HG02852 (cell line): ENCODE measurements around the gene ZBTB26.
"Not testable (repeated sequence)": the region's sequence is repeated elsewhere in the genome, so short reads cannot be mapped to it uniquely, and the experiment has no call there.

Source experiments
- ATAC-seq: cut with Tn5 transposase; IDR thresholded peaks from one replicate; pipeline ENCODE4 v1.9.1; 2021; ENCODE audit warnings: mild to moderate bottlenecking, moderate library complexity; ENCODE audit not compliant: unreplicated experiment

Gene ZBTB26

GRCh38 chr9:122929796-122930354 is 1.4 kb downstream of the ZBTB26 start:
- no peak for ATAC-seq

- no peak for ATAC-seq
These were observed 7.4 kb downstream of the ZBTB26 start for GRCh38 chr9:122923947-122924346.

GRCh38 chr9:122922713-122923112 is 8.6 kb downstream of the ZBTB26 start:
- ATAC-seq = no peak

- no peak for ATAC-seq
These were observed 13.0 kb downstream of the ZBTB26 start for GRCh38 chr9:122918310-122918709.

- peak; percentile 98 for ATAC-seq
These were observed 18.2 kb downstream of the ZBTB26 start, which contains the start of gene ZBTB6 for GRCh38 chr9:122912964-122913673. Gene ZBTB6 (minus strand): TSS chr9:122913323. CDS start chr9:122912072, 1,251 bp downstream.

- ATAC-seq = no peak
These were observed 18.7 kb downstream of the ZBTB26 start for GRCh38 chr9:122912671-122912963.

GRCh38 chr9:122906122-122906521 is 25.2 kb downstream of the ZBTB26 start:
- ATAC-seq = not testable (repeated sequence)

GRCh38 chr9:122904823-122905710 is 26.2 kb downstream of the ZBTB26 start, which contains the start of gene RC3H2:
Gene RC3H2 (minus strand): TSS chr9:122905359. CDS start chr9:122897509, 7,850 bp downstream.
- ATAC-seq = peak; percentile 86

- peak; percentile 26 for ATAC-seq
These were observed 26.9 kb downstream of the ZBTB26 start for GRCh38 chr9:122904466-122904822.

- ATAC-seq = no peak
These were observed 30.5 kb downstream of the ZBTB26 start for GRCh38 chr9:122900791-122901190.

GRCh38 chr9:122897969-122898368 is 33.3 kb downstream of the ZBTB26 start:
- no peak for ATAC-seq

- no peak for ATAC-seq
These were observed 42.8 kb downstream of the ZBTB26 start for GRCh38 chr9:122888480-122888879.

- no peak for ATAC-seq
These were observed 48.2 kb downstream of the ZBTB26 start for GRCh38 chr9:122883125-122883524.

- no peak for ATAC-seq
These were observed 51.9 kb downstream of the ZBTB26 start for GRCh38 chr9:122879443-122879842.

- ATAC-seq = no peak
These were observed 55.8 kb downstream of the ZBTB26 start for GRCh38 chr9:122875523-122875922.

- not testable (repeated sequence) for ATAC-seq
These were observed 64.0 kb downstream of the ZBTB26 start for GRCh38 chr9:122867276-122867675.

GRCh38 chr9:122866079-122866478 is 65.2 kb downstream of the ZBTB26 start:
- no peak for ATAC-seq
